MCF 10A (cell line): ENCODE data around the gene SEC24A. TPM values are rescaled to one million over a fixed set of nuclear protein-coding genes. Genes with fewer than 3 reads are reported as not detected.

Source experiments
- BruUV-seq: library from RNA; stranded (reverse); fragments of 400-500 nt; replicated peaks from 2 replicates; lab custom pipeline; 2021; lab: Mats Ljungman, UMichigan
- CTCF ChIA-PET: fragments of 300-600 bp; sonication (Branson Sonifier 250); formaldehyde crosslinking; extraction: SDS; loops from one replicate; lab custom pipeline; 2021; ENCODE audit warnings: antibody characterized with exemption, inconsistent platforms; lab: Yijun Ruan, JAX
- POLR2A ChIA-PET: fragments of 300-600, 350-650 bp; sonication (Branson Sonifier 250); formaldehyde crosslinking; extraction: SDS; loops from one replicate; lab custom pipeline; 2020; ENCODE audit warnings: antibody characterized with exemption, inconsistent platforms; lab: Yijun Ruan, JAX
- DNase-seq: peaks from one replicate; pipeline ENCODE4 v3.0.0-alpha.2; 2018; ENCODE audit not compliant: unreplicated experiment
- H3K27ac Mint-ChIP-seq: one replicate; pipeline ENCODE4 v1.8.0; 2022; ENCODE audit warnings: mild to moderate bottlenecking, low read depth, mixed read lengths; ENCODE audit not compliant: unreplicated experiment
- H3K27me3 Mint-ChIP-seq: one replicate; pipeline ENCODE4 v1.8.0; 2022; ENCODE audit warnings: mixed read lengths; ENCODE audit not compliant: insufficient read depth, unreplicated experiment
- H3K36me3 Mint-ChIP-seq: one replicate; pipeline ENCODE4 v1.8.0; 2022; ENCODE audit warnings: mild to moderate bottlenecking, moderate library complexity, mixed read lengths; ENCODE audit not compliant: insufficient read depth, unreplicated experiment
- H3K4me1 Mint-ChIP-seq: one replicate; pipeline ENCODE4 v1.8.0; 2022; ENCODE audit warnings: mixed read lengths; ENCODE audit not compliant: insufficient read depth, unreplicated experiment
- H3K4me3 Mint-ChIP-seq: one replicate; pipeline ENCODE4 v1.8.0; 2022; ENCODE audit warnings: mild to moderate bottlenecking, moderate library complexity, mixed read lengths; ENCODE audit not compliant: unreplicated experiment
- H3K9me3 Mint-ChIP-seq: one replicate; pipeline ENCODE4 v1.8.0; 2022; ENCODE audit warnings: mixed read lengths; ENCODE audit not compliant: unreplicated experiment
- CTCF ChIP-seq: fragments of 200-600 bp; IDR thresholded peaks from one replicate; pipeline ENCODE4 v1.8.0; 2022; ENCODE audit warnings: antibody characterized with exemption, mild to moderate bottlenecking; ENCODE audit not compliant: unreplicated experiment
- intact Hi-C: fragments of 100-400 bp; cut with micrococcal nuclease; formaldehyde crosslinking; loops from 2 replicates; pipeline ENCODE4 v1.14.1; 2022
- total RNA-seq: library from RNA; stranded (reverse); gene quantifications from 2 replicates; pipeline ENCODE4 v1.2.3, GENCODE V29; 2022

SEC24A gene
- total RNA-seq, 1 experiment from 2014 or later = 41.4 TPM

- TF ChIP-seq CTCF = peak; percentile 55
- POLR2A ChIA-PET = interaction anchor here (0.5 to 11.8 kb wide), 29 partner anchors 9 to 561 kb away, joined by 3 to 156 read pairs (median 6); partner anchors contain the start of genes C5orf24, DDX46, PCBD2 and PPP2CA
- CTCF ChIA-PET = interaction anchor here (0.7 to 5.3 kb wide), 15 partner anchors 18 to 596 kb away, joined by 3 to 71 read pairs (median 3); partner anchors contain the start of gene DDX46
These were observed 89.8 kb downstream of the SEC24A start, which contains the start of gene CAMLG for GRCh38 chr5:134738133-134738962. Gene CAMLG (plus strand): TSS chr5:134738548. CDS start chr5:134738621, 73 bp downstream.

GRCh38 chr5:134738963-134739661 lies 90.5 kb downstream of the SEC24A start:
- peaks cover 17% of the 10 kb centered on the region for H3K4me1 Mint-ChIP-seq
- H3K36me3 Mint-ChIP-seq = peaks cover 34% of the 10 kb centered on the region
- H3K9me3 Mint-ChIP-seq = no peaks in the 10 kb centered on the region
- intact Hi-C loops = loop anchor here (1.0 to 5.0 kb wide), 6 partner anchors 19 to 212 kb away; partner anchors contain the start of genes DDX46, JADE2, PCBD2 and SEC24A
- ChIA-PET CTCF (interaction anchor here (0.6 to 5.3 kb wide), 34 partner anchors 9 to 1413 kb away, joined by 3 to 71 read pairs (median 3); partner anchors contain the start of genes DDX46, PCBD2 and SAR1B), POLR2A (interaction anchor here (0.6 to 11.8 kb wide), 38 partner anchors 9 to 741 kb away, joined by 3 to 156 read pairs (median 4); partner anchors contain the start of genes C5orf24, DDX46, PCBD2 and PPP2CA)
- no peaks in the 10 kb centered on the region for H3K27me3 Mint-ChIP-seq
- peak; percentile 72 for DNase-seq
- BruUV-seq = no TSS peak
- peak; percentile 36 for TF ChIP-seq CTCF
- H3K4me3 Mint-ChIP-seq = peak overlapping the region; percentile 97
- H3K27ac Mint-ChIP-seq = peak overlapping the region; percentile 95

More at GRCh38 chr5:134738133-134738962, 89.8 kb downstream of the SEC24A start, which contains the start of gene CAMLG:
- intact Hi-C loops = loop anchor here (1.0 to 5.0 kb wide), 6 partner anchors 20 to 211 kb away; partner anchors contain the start of genes DDX46, JADE2, PCBD2 and SEC24A
- H3K4me3 Mint-ChIP-seq = peak within 1 kb of the TSS; percentile 97
- H3K36me3 Mint-ChIP-seq = peaks cover 26% of the 10 kb centered on the region
- H3K27me3 Mint-ChIP-seq = no peaks in the 10 kb centered on the region
- no peaks in the 10 kb centered on the region for H3K9me3 Mint-ChIP-seq
- peak within 1 kb of the TSS; percentile 95 for H3K27ac Mint-ChIP-seq
- peak; percentile 99 for DNase-seq
- peaks cover 17% of the 10 kb centered on the region for H3K4me1 Mint-ChIP-seq
- no TSS peak for BruUV-seq

- no peak for TF ChIP-seq CTCF
- BruUV-seq = no TSS peak
- ChIA-PET CTCF (interaction anchor here (0.6 to 5.3 kb wide), 8 partner anchors 9 to 444 kb away, joined by 3 to 71 read pairs (median 4); partner anchors contain the start of gene DDX46), POLR2A (interaction anchor here (0.6 to 11.8 kb wide), 5 partner anchors 16 to 787 kb away, joined by 3 to 156 read pairs (median 16); partner anchors contain the start of genes DDX46, SEC24A and SKP1)
- H3K9me3 Mint-ChIP-seq = no peaks in the 10 kb centered on the region
- DNase-seq = no peak
- H3K4me1 Mint-ChIP-seq = peaks cover 17% of the 10 kb centered on the region
- intact Hi-C loops = no loop called here
- no peak overlapping the region for H3K27ac Mint-ChIP-seq
- H3K27me3 Mint-ChIP-seq = no peaks in the 10 kb centered on the region
- H3K4me3 Mint-ChIP-seq = no peak overlapping the region
- peaks cover 53% of the 10 kb centered on the region for H3K36me3 Mint-ChIP-seq
These were observed 92.5 kb downstream of the SEC24A start for GRCh38 chr5:134741052-134741451.
